ENCODE data around the gene PBX2.
"Not testable (repeated sequence)": the region's sequence is repeated elsewhere in the genome, so short reads cannot be mapped to it uniquely, and the experiment has no call there.

PBX2 gene

DNA sequence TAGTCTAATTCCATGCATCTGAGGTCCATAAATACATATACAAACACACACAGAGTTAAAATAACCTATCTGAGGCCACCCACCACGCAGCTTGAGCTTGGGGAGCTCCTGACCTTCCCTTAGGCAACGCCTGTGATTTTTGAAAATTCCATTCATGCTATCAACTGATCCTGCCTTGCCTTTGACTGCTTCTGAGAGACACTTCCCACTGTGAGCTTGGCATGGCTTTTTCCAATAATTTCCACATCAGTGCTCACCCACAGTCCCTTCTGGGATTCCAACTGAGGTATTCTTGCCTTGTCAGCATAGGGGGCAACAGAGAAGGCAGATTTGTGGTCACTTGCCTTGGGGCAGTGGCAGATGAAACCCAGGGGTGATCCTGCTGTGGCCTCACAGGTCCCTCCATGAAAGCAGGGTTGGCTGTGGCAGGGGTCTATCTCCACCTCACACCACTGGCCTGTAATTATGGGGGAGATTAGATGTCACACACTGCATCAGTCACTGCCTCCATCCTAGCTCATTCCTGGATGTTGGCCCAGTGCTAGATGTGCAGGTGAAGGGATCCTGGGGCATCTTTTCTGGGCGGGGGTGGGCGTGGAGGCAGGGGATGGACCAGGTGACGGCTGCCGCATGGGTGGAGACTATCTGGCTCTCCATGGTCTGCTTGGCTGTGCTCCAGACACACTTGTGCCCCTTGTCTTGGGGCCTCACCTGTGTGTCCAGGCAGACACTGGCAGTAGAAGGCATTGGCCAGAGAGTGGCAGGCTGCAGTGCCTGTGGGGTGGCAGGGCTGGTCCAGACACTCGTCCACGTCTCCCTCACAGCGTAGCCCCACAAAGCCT is 13.6 kb upstream of the PBX2 start:
- no peak for DNase-seq (ENCODE audit: low read depth, low spot score)
- H3K27ac ChIP-seq = no peak overlapping the region

- no peak for DNase-seq (ENCODE audit: low read depth, low spot score)
- H3K27ac ChIP-seq = no peak overlapping the region
These were observed 12.2 kb upstream of the PBX2 start for GRCh38 chr6:32202186-32202585.

DNA sequence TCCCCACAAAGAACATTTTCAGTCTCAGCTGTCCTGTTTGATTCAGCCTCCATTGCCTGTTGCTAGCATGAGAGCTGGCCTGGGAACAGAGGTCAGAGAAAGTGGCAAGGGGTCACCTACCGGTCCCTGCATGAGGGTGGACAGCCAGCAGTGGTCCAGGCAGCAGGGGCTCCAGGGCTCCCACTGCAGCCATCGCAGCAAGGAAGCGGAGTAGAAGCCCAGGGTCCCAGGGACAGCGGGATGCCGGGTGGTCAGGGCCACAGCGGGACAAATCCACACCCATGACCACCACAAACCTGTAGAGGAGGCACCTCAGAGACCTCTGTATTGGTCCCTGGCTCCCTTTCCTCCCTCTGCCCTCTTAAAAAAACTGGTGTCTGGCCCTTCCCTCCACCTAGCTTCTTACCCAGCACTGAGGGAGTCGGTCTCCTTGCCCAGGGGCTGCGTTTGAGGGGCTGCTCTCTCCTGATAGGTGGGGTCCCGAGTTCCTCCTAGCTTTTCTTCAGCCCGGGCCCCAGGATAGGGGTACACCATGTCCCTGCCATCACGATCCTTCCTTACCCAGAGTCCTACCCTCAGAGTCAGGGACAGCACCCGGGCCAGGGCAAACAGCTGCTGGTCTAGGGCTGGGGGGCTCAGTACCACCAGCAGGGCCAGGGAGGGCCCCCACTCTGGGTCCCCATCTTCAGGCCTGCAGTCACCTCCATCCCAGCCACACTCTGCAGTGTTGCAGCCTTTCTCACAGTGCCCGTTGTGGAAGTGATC is 10.9 kb upstream of the PBX2 start:
- DNase-seq (ENCODE audit: low read depth, low spot score) = no peak
- H3K27ac ChIP-seq = no peak overlapping the region

DNA sequence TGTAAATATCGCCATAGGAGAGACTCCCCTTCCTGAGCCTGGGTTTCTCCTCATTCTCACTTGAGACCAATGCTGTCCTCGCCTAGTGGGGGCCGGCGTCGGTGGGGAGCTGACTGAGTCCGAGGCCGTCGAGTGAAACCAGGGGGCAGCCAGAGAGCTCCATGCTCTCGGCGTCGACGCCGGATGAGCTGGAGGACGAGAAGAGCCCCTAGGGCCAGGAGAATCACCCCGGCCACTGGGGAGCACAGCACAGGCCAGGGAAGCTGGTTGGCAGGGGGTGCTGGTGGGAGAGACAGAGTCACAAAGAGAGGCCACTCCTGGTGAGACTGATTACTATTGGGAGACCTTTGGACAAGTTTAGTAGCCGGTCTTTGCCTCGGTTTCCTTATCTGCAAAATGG is 8.9 kb upstream of the PBX2 start:
- no peak overlapping the region for H3K27ac ChIP-seq
- no peak for DNase-seq (ENCODE audit: low read depth, low spot score)

DNA sequence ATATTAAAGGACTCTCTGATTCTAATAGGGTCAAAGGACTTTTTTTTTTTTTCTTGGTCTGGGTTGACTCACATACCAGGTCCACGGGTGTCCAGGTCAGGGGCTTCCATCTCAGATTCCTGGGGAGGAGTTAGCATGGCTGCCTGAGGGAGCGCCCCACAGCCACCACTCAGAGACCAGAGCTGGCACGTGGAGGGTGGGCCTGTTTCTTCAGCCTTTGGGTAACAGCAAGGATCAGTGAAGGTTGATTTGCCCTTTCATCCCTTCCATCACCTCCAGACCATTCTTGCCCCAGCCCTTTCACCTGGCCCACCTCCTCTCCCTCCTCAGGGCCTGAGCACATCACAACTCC is 8.3 kb upstream of the PBX2 start:
- DNase-seq (ENCODE audit: low read depth, low spot score) = no peak
- H3K27ac ChIP-seq = no peak overlapping the region

DNA sequence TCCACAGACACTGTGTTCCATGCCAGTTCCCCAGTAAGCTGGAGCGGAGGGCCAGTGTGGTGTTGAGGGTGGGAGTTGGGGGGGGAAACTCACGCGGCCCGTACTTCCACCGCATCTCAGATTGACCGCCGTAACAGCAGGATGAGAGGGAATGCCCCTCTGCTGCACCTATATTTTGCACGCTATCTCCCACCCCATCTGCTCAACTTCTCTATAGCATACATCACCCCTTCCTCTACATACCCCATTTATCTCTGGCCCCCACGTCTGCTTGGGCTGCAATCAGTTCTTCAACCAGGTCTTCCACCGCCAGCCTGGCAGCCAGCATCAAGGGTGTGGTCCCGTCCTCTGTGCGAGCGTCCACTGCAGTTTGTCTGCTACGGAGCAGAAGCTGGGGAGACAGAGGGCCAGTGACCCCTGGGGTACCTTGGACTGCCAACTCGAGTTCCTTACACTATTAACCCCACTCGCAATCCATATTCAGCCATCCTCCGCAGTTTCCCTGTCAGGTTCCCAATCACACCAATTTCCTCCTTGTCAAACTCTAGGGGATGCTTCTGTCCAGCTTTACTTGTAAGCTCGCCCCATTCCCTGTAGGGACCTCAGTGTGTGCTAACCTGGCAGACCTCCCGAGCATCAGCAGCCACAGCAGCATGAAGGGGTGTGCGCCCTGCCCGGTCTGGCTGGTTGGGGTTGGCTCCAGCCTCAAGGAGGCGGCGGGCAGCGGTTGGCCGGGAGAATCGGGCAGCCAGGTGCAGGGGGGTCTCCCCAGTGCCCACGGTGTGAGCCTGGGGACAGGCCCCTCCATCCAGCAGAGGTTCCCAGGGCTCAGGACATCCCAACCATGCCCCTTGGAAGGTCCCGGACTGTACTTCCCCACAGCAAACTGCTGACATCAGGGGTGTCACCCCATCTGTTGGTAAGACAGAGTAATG is 6.9 kb upstream of the PBX2 start:
- DNase-seq (ENCODE audit: low read depth, low spot score) = no peak
- peak overlapping the region; percentile 93 for H3K27ac ChIP-seq

DNA sequence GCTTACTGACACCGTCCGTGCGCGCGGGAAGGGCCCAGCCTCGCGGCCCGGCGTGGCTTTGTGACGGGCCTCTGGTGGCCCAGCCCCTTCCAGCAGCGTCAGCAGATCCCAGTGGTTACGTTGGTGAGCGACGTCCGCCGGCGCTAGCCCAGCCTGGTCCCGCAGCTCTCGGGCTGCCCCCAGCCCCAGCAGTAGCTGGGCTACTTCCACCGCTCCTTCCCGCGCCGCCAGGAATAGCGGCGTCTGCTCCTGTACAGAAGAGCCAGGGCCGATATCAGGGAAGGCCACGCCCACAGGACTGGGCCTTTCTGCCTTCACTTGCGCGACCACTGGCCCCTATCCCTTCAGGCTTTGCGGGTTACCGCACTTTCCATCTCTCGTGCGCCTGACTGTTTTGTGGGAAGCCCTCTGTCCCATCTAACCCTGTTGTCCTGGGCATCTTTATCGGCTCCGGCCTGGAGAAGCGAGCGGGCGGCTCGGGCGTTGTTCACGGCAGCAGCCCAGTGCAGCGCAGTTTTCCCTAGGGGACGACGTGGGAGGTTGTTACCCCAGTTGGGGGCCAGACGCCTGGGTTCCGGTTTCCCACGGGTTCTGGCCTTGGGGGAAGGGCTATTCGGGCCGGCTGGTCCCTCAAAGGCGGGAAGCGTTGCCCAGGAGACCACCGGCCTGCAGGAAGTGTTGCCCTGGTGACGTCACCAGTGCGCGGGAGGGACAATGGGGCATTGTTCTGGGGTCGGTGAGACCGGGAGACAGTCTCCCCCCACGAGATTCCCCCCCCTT is 6.1 kb upstream of the PBX2 start:
- no peak for DNase-seq (ENCODE audit: low read depth, low spot score)
- H3K27ac ChIP-seq = peak overlapping the region; percentile 93

DNA sequence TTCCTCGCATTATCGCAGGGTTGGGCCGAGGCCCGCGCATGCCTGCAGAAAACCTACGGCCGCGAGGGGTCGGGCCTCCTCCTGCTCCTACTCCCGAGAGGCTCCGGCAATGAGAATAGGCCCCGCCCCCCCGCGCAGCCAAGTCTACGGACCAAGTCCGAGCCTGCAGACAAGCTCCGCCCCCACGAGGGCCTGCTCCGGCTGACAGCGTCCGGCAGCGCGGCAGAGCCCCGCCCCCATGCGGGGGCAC is 5.6 kb upstream of the PBX2 start:
- DNase-seq (ENCODE audit: low read depth, low spot score) = peak; percentile 96

DNA sequence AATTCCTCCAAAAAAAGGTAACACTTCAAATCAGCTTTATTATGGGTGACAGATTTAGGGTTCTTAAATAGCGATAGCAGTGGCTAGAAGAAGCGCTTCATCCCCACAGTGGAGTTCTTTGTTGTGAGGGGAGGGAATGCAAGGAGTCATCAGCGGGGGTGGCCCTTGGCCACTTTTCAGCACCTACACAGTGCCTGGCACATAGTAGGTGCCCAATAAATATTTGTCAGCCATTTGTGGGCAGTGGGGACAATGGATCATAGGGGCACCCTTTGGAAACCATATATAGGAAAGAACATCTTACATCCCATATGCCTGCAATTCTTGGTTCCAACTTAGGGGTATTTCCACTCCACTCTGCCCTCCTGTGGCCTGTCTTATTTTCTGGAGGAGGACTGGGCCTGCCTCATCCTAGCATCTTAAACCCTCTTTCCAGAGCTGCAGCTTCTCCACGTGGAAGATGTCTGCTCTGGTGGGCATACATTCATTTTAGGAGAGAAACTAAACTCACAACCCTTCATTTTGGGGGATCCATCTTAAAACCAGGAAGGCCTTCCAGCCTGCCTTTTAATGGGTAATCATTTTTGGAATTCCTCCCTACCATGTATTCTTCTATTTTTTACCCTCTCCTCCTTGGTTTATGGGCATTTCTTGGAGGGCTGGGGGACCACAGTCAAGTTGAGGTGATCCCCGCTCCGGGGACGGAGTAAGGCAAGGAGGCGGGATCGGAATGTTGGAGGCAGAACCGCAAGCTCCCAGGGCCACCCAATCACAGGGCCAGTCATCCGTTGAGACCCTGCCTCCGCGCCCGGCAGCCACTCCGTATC is 5.0 kb upstream of the PBX2 start:
- peak overlapping the region; percentile 93 for H3K27ac ChIP-seq
- DNase-seq (ENCODE audit: low read depth, low spot score) = no peak

More for the DNA sequence above, 5.6 kb upstream of the PBX2 start:
- peak overlapping the region; percentile 93 for H3K27ac ChIP-seq

DNA sequence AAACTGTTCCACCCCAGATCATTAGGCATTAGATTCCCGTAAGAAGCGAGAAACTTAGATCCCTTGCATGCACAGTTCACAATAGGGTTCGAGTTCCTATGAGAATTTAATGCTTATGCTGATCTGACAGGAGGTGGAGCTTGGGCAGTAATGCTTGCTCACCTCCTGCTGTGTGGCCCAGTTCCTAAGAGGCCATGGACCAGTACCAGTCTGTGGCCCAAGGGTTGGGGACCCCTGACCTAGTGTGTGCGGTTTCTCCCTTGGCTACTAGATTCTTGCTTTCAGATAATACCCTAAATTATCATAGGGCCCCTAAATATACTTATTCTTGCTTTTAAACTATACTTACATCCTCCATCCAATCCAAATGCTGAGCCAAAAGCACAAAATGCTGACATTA is 4.4 kb upstream of the PBX2 start:
- no peak for DNase-seq (ENCODE audit: low read depth, low spot score)
- H3K27ac ChIP-seq = peak overlapping the region; percentile 93

- peak overlapping the region; percentile 48 for H3K27ac ChIP-seq
These were observed 3.1 kb upstream of the PBX2 start for GRCh38 chr6:32193096-32193495.

DNA sequence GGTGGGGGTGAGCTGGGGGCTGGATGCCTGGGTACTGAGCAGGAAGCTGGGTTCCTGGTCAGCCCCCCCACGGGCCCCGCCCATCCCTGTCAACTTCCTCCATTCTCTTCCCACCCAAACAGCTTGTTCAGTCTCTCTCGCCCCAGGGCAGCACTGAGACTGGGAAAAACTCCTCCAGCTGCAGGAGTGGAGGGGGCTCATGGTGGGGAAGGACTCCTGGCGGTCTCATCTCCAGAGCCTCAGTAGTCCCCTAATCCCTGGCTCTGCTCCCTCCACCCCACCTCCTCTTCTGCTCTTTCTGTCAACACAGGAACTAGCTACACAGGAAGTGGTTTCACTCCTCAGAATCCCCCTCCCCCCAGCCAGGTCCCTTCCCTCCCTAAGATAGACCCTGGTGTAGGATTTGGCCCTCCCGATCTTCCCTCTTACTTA is 2.6 kb upstream of the PBX2 start, which contains the start of gene GPSM3:
TSS of gene GPSM3 (minus strand) at position 36 of the 432 bp plus-strand sequence. CDS start 130 bp downstream, outside the sequence.
- peak within 1 kb of the TSS; percentile 48 for H3K27ac ChIP-seq
- no peak for DNase-seq (ENCODE audit: low read depth, low spot score)

More at GRCh38 chr6:32193096-32193495, 3.1 kb upstream of the PBX2 start:
- not testable (repeated sequence) for DNase-seq (ENCODE audit: low read depth, low spot score)

GRCh38 chr6:32191696-32192607 is 1.9 kb upstream of the PBX2 start:
- DNase-seq (ENCODE audit: low read depth, low spot score) = no peak
- peak overlapping the region; percentile 48 for H3K27ac ChIP-seq

DNA sequence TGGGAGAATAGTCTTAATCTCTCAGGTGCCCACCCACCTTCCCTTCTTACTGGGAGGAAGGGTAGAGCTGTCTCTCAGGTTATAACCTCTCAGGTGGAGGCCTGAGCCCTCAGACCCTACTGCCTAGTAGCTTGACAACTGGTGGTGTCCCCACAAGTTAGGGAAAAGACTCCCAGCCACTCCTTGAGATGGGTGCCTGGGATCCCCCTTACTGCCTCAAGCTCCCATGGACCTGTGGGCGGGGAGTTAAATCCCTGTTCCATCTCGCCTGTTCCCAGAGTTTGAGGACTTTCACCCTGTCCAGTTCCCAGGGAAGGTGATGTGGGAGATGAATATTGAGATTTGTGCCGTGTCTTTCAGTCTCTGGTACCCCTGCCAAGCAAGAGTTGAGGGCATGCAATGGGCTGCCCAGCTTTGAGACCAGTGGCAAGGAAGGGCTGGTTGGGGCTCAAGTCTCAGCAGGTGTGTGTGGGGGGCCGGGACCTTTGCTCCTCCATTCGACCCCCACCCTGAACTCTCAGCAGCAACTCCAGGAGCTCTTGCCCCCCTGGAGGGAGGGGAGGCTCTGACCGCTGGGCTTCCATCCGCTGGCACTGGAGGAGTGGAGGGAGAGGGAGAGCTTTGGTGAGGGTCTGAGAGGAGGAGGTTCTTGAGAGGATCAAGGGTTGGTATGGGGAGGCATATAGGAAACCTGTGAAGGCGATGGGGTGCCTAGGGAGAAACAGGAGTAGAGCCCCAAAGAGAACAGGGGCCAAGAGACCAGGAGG is 1.1 kb upstream of the PBX2 start:
- no peak for DNase-seq (ENCODE audit: low read depth, low spot score)
- peak overlapping the region; percentile 75 for H3K27ac ChIP-seq

GRCh38 chr6:32189742-32190053 is 304 bp downstream of the PBX2 start:
- no peak for DNase-seq (ENCODE audit: low read depth, low spot score)
- H3K27ac ChIP-seq = peak overlapping the region; percentile 75

DNA sequence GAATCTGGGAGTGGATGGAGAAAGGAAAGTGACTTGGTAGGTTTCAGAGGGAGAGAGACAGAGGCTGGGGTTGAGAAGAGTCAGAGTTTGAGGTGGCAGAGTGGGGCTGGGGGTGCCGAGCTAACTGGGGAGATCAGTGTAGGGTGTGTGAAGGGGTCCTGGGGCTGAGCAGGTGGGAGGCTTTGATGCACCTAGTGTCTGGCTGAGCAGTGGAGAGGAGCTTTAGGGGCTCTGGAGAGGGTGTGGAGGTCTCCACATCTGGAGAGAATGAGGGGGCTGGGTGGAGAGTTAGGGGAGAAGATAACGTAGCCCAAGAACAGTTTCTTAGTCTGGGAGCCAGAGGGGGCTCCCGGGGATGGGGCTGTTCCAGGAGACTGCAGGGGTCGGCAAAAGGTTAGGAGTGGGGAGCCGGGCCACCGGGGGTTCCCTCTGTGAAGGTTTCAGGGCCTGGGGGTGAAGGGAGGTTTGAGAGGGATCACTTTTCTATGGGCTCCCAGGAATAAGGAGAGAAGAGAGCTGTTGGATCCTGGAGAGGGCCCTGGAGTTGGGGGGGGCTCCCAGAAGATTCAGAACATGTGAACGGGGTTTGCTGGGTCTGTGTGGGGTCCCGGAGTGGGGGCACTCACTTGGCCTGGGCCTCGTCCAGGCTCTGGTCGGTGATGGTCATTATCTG is 797 bp downstream of the PBX2 start:
- H3K27ac ChIP-seq = peak overlapping the region; percentile 75
- no peak for DNase-seq (ENCODE audit: low read depth, low spot score)
